GM18526 (cell line): Measurements from ENCODE around the gene SIK3.

Experiments
- POLR2A ChIP-seq: IDR thresholded peaks from 3 replicates; pipeline ENCODE4 v1.6.1; 2011; ENCODE audit not compliant: insufficient read length; ENCODE audit errors: extremely low read depth

The SIK3 gene

GRCh38 chr11:117005758-117006157 lies 92.5 kb downstream of the SIK3 start:
- TF ChIP-seq POLR2A, result no peak

- no peak for TF ChIP-seq POLR2A
Observed at GRCh38 chr11:117002639-117003299, 95.5 kb downstream of the SIK3 start.

GRCh38 chr11:117000014-117000737 lies 98.1 kb downstream of the SIK3 start:
- TF ChIP-seq POLR2A, result no peak

GRCh38 chr11:116997071-116997470 lies 101.2 kb downstream of the SIK3 start:
- no peak for TF ChIP-seq POLR2A

- no peak for TF ChIP-seq POLR2A
Observed at GRCh38 chr11:116994195-116994594, 104.0 kb downstream of the SIK3 start.

GRCh38 chr11:116993599-116993998 lies 104.6 kb downstream of the SIK3 start:
- TF ChIP-seq POLR2A, result no peak

GRCh38 chr11:116991491-116991890 lies 106.7 kb downstream of the SIK3 start:
- no peak for TF ChIP-seq POLR2A

GRCh38 chr11:116990811-116991210 lies 107.4 kb downstream of the SIK3 start:
- no peak for TF ChIP-seq POLR2A

- no peak for TF ChIP-seq POLR2A
Observed at GRCh38 chr11:116990061-116990473, 108.2 kb downstream of the SIK3 start.

GRCh38 chr11:116989184-116989583 lies 109.0 kb downstream of the SIK3 start:
- TF ChIP-seq POLR2A, result no peak

- no peak for TF ChIP-seq POLR2A
Observed at GRCh38 chr11:116986521-116987105, 111.6 kb downstream of the SIK3 start.

- TF ChIP-seq POLR2A, result no peak
Observed at GRCh38 chr11:116984589-116984988, 113.6 kb downstream of the SIK3 start.

- TF ChIP-seq POLR2A, result no peak
Observed at GRCh38 chr11:116984186-116984585, 114.0 kb downstream of the SIK3 start.

GRCh38 chr11:116981266-116981885 lies 116.9 kb downstream of the SIK3 start:
- TF ChIP-seq POLR2A, result no peak

- no peak for TF ChIP-seq POLR2A
Observed at GRCh38 chr11:116980136-116980793, 118.0 kb downstream of the SIK3 start.
